Measurements from ENCODE around the gene MMADHC.

The MMADHC gene

DNA sequence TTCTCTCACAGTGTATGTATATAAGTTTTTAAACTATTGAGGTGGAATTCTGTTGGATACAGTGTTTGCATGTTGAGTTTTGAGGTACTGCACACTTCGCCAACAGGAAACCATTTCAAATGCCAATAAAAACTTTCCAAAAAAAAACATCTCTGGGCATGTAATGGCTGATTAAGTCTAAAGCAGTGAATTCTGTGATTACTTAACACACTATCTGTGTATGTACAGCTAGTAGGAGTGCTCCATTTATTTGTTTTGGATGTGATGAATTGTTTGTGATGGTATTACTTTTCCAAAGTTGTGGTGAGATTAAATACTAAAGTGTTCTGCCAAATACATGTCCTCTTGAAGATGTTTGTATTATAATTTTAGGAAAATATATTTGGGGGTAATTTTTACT, 31.1 kb downstream of the MMADHC start:
- no peak for DNase-seq (ENCODE audit: low spot score)

DNA sequence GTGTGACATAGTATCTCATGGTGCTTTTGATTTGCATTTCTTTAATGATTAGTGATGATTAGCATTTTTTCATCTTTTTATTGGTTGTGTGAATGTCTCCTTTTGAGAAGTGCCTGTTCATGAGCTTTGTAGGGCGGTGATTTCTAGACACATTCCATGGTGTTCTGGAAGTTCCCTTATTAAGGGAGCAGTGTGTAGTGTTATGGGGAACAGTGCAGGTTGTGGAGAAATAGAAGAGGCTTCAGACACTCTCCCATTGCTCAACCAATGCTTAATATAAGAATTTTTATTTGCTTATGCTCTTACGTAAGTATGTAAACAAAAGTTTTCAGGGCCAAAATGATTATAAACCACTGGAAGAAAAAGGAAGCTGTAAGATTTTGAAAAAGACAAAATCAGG, 34.7 kb downstream of the MMADHC start:
- no peak for DNase-seq (ENCODE audit: low spot score)

DNA sequence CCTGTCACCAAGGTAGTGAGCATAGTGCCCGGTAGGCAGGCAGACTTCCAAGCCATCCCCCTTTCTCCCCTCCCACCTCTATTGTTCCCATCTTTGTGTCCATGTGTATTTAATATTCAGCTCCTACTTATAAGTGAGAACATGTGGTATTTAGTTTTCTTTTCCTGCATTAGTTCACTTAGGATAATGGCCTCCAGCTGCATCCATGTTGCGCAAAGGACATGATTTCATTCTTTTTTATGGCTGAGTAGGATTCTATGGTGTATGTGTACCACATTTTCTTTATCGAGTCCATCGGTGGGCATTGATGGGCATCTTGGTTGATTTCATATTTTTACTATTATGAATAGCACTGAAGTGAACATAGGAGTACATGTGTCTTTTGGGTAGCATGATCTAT, 35.3 kb downstream of the MMADHC start:
- no peak for DNase-seq (ENCODE audit: low spot score)

DNA sequence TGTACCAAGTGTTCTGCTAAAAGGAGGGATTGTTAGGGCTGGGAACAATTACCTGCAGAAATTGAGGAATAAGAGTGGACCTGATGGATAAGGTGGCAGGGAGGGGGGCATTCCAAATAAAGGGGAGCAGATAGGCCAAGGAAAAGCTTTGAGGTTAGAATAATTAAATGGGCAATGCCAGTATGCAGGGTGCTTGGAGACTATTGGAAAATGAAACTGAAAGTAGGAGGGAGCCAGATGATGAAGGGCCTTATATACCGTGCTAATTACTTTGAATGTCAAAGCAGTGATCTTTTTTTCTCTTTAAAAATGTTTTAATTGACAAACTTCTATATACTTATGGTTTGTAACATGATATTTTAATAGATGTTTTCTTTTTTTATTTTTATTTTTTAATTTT, 42.9 kb downstream of the MMADHC start:
- DNase-seq (ENCODE audit: low spot score) = no peak

DNA sequence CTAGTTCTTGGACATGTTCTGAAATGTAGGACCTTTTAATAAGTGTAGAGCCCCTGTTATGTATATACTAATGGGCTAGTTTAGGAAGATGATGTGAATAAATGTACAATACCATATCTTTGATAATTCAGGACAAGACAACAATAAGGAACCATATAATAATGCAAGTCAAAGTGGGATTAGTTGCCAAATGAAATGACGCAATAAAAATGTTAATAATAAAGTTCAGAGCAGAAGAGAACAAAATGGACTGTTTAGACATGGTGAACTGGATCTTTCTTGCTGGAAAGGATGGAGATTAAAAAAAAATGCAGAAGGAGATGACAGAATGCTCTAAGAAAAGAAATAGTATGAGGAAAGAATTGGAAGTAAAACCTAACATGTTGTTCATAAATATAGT, 43.7 kb downstream of the MMADHC start:
- DNase-seq (ENCODE audit: low spot score) = no peak

DNA sequence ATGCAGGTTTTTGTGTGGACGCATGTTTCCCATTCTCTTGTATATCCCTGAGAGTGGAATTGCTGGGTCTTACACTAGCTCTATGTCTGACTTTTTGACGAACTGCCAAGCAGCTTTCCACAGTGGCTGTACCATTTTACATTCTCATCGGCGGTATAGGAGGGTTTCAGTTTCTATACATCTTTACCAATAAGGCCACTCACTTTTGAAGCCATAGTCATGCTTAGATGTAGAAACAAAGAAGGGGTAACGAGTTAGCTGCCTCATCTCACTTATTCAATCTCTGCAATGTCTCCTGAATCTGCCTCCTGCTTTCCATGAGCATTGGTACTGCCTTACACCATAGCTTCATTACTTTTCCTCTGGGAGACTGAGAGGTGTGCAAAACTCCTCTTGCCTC, 47.4 kb downstream of the MMADHC start:
- no peak for DNase-seq (ENCODE audit: low spot score)

DNA sequence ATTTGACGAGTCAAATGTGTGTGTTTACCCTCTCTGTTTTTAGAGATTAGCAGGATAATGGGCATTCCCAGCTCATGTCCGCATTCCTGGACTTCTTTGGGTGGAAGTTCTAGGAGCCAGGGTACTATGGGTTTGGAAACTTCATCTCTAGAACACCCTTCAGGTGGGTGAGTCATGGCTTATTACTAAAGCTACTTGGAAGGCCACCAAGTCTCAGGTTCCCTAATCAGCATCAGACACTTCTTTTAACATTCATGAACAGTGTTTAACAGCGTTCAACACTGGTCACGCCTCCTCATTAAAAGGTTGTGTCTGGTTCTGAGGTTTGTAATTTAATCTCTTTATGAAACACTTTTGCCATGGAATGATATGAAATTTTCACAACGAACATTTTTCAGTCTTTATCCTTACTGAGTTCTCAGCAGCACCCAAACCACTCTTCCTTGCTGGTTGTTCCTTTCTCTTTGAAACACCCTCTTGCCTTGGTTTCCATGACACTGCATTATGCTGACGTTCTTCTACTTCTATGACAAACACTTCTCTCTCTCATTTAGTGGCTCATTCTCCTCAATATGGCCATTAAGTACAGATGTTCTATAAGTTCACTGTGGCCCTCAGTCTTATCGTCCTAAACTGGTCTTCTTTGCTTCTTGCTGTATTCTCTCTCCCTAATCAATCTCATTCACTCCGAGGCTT, 49.3 kb downstream of the MMADHC start:
- no peak for DNase-seq (ENCODE audit: low spot score)

DNA sequence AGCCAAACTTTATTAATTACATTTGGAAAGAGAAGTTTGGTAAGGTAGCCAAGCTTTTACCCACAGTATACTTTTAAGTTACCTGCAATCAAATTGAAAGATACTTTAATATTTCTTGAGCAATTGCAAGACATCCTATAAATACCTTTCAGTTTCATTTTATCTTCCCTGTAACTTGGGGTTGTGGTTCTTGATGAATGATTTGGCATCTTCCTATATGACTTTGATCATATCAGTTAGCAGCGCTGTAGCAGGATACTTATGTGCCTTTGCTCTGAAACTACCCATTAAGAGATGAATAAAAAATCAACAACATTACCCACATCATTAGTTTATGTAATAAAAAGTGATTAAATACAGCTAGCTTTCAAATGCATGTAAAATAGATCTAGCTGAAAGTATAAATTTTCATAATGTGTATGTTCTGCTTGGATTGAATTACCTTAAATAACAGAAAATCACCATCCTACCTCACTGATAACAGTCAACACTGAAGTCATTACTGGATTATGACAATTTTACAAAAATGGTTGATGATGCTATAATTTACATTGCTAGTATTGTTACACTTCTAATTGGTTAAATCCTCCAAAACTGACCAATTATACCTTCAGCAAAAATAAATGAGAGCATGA, 50.4 kb downstream of the MMADHC start:
- no peak for DNase-seq (ENCODE audit: low spot score)

DNA sequence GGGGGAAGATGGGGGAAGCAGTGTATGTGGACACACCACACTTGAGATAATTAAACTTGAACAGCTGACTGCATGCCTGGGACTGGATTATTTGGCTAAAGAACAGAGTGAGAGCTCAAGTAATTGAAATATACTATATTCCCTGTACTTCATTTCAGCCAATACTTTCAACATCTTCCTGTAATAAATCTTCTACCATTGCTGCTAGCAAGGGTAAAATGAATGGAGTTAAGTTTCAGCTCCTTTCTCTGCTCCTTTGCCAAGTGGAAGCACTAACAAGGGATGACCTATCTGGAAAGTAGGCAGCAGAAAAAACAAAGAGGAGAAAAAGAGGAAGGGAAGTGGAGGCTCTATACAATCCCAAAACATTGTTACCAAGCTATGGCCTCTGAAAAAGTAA, 50.9 kb downstream of the MMADHC start:
- no peak for DNase-seq (ENCODE audit: low spot score)

DNA sequence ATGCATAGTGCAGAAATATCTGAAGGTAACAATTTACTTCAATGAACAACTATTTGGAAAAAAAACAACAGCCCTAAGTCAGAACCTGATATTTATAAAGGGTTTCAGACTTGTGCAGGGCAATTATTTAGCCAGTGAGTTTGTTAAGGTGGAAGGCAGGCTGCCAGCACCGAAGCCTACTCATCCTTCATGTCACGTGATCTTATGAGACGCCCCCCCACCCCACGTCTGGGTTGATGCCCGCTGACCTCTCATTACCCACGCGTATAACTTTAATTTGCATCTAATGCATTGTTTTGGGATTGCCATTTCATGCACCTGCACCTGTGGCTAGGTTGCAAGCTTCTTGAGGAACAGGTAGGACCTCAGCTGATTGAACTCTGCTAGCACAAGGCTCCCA, 52.9 kb downstream of the MMADHC start:
- no peak for DNase-seq (ENCODE audit: low spot score)

DNA sequence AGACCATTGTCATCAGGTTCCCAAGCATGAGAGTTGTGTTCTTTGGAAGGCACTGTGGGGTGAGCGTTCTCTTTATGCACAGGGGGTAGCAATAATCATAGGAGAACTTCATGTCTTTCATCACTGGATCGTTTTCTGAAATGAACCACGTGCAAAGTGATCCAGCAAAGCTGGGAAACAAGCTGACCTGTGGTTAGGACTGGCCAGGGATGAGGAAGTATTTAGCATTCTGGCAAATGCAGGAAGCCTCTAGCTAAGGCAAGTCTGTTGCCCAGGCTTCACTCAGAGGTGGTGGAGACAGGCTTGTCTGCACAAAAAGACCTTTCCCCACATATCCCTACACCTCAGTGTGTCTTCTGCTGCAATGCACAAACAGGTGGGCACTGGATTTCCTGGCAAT, 58.6 kb downstream of the MMADHC start:
- DNase-seq (ENCODE audit: low spot score) = no peak

DNA sequence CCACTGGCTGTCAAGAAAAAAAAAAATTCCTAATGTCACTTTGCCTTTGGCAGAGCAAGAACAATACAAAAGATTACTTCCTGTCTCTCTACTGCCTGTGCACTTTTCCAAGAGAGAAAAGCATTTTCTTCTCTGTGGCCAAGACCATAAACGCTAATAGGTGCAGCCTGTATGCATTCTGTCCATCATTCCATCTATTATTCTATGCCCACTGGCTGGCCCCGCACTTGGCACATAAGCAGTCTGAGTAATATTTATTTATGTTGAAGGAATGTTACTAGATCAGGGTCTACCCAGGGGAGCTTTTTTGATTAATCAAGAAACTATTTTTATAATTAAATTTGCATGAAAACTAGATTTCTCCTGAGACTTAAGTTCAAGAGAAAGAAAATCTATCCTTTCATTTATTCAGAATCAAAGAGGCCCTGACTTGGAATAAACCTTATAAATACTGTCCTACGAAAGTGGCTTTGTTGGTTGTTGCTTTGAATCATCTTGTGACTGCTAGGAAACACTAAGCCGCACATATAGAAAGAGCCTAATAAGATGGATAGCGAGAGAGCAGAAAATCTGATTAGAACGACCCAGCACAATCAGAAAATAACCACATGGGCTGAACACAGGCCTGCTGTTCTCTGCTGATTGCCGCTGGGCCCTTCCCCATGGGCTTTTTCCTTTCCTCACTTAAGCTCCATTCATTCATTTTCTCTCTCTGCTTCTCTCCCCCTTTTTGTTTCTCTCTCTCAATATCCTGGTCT, 59.4 kb downstream of the MMADHC start:
- no peak for DNase-seq (ENCODE audit: low spot score)

DNA sequence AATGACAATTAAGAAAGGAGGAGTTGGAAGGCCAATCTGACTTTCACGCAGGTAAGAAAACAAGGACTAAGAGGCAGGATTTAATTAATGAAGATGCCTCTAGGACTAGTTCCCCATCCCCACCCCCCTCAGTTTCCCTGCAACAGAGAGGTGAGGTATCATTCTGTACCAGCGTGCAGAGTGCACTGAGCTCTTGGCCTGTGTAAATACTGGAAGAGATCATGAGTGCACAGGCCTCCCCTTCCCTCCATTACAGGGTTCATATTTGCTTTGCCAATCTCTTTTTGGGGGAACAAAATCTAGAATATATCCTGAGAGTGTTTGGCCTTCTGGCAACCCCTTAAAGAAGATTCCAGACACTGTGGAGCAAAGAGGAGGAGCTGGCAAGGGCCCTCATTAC, 60.9 kb downstream of the MMADHC start:
- DNase-seq (ENCODE audit: low spot score) = no peak

DNA sequence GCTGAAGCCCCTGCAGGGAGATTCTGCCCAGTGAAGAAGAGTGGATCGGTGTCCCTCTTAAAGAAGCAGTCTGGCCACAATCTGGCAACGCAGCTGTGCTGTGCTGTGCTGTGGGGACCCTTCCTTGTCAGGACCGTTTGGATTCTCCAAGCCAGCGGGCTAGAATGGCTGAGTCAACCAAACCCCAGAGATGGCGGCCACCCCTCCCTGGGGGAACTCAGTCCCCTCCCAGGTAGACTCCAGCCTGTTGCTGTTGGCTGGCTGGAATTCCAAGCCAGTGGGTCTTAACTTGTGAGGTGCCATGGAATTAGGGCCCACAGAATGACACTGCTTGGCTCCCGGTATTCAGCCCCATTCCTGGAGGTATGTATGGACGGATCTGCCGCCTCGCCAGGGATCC, 62.3 kb downstream of the MMADHC start:
- no peak for DNase-seq (ENCODE audit: low spot score)
